ENCODE measurements around the gene TIMP2.
"Not testable (repeated sequence)": the region's sequence is repeated elsewhere in the genome, so short reads cannot be mapped to it uniquely, and the experiment has no call there.

The TIMP2 gene

GRCh38 chr17:78875363-78876093 is 49.7 kb downstream of the TIMP2 start:
- Histone ChIP-seq H3K27me3 (replicated peaks; ENCODE audit: control insufficient read depth, insufficient read depth, low read length) (peaks cover 3% of the 10 kb centered on the region), H3K4me3 (replicated peaks; ENCODE audit: low read depth, low read length) (no peak overlapping the region), H3K36me3 (ENCODE audit: control insufficient read depth, insufficient read depth, low read length) (no peaks in the 10 kb centered on the region)
- TF ChIP-seq CTCF (IDR thresholded peaks at IDR 0.05; ENCODE audit: insufficient read depth, low read length, poor library complexity, severe bottlenecking): no peak
- no peak for DNase-seq (ENCODE audit: extremely low read depth, insufficient read length)

GRCh38 chr17:78873519-78874340 is 51.5 kb downstream of the TIMP2 start:
- H3K36me3 ChIP-seq (ENCODE audit: control insufficient read depth, insufficient read depth, low read length): no peaks in the 10 kb centered on the region
- no peaks in the 10 kb centered on the region; the same call in 1 of the 2 replicates for H3K27me3 ChIP-seq (replicated peaks; ENCODE audit: control insufficient read depth, insufficient read depth, low read length)
- H3K4me3 ChIP-seq (replicated peaks; ENCODE audit: low read depth, low read length): no peak overlapping the region
- no peak for TF ChIP-seq CTCF (IDR thresholded peaks at IDR 0.05; ENCODE audit: insufficient read depth, low read length, poor library complexity, severe bottlenecking)
- DNase-seq (ENCODE audit: extremely low read depth, insufficient read length): no peak

GRCh38 chr17:78872486-78872885 is 52.7 kb downstream of the TIMP2 start:
- Histone ChIP-seq H3K4me3 (replicated peaks; ENCODE audit: low read depth, low read length) (no peak overlapping the region), H3K27me3 (replicated peaks; ENCODE audit: control insufficient read depth, insufficient read depth, low read length) (no peaks in the 10 kb centered on the region; the same call in 1 of the 2 replicates), H3K36me3 (ENCODE audit: control insufficient read depth, insufficient read depth, low read length) (no peaks in the 10 kb centered on the region)
- DNase-seq (ENCODE audit: extremely low read depth, insufficient read length): no peak
- no peak for TF ChIP-seq CTCF (IDR thresholded peaks at IDR 0.05; ENCODE audit: insufficient read depth, low read length, poor library complexity, severe bottlenecking)

- no peaks in the 10 kb centered on the region for H3K36me3 ChIP-seq (ENCODE audit: control insufficient read depth, insufficient read depth, low read length)
- H3K27me3 ChIP-seq (replicated peaks; ENCODE audit: control insufficient read depth, insufficient read depth, low read length): no peaks in the 10 kb centered on the region; the same call in 1 of the 2 replicates
- no peak overlapping the region for H3K4me3 ChIP-seq (replicated peaks; ENCODE audit: low read depth, low read length)
- TF ChIP-seq CTCF (IDR thresholded peaks at IDR 0.05; ENCODE audit: insufficient read depth, low read length, poor library complexity, severe bottlenecking): no peak
- no peak for DNase-seq (ENCODE audit: extremely low read depth, insufficient read length)
These were observed 54.6 kb downstream of the TIMP2 start for GRCh38 chr17:78870621-78871020.

GRCh38 chr17:78868391-78868790 is 56.8 kb downstream of the TIMP2 start:
- Histone ChIP-seq H3K36me3 (ENCODE audit: control insufficient read depth, insufficient read depth, low read length) (no peaks in the 10 kb centered on the region), H3K4me3 (replicated peaks; ENCODE audit: low read depth, low read length) (no peak overlapping the region), H3K27me3 (replicated peaks; ENCODE audit: control insufficient read depth, insufficient read depth, low read length) (no peaks in the 10 kb centered on the region)
- no peak for TF ChIP-seq CTCF (IDR thresholded peaks at IDR 0.05; ENCODE audit: insufficient read depth, low read length, poor library complexity, severe bottlenecking)
- DNase-seq (ENCODE audit: extremely low read depth, insufficient read length): no peak

- DNase-seq (ENCODE audit: extremely low read depth, insufficient read length); H3K4me3 ChIP-seq (replicated peaks; ENCODE audit: low read depth, low read length); H3K36me3 ChIP-seq (ENCODE audit: control insufficient read depth, insufficient read depth, low read length): not testable (repeated sequence)
These were observed 58.1 kb downstream of the TIMP2 start for GRCh38 chr17:78867046-78867445.

More at GRCh38 chr17:78867046-78867445, 58.1 kb downstream of the TIMP2 start:
- not testable (repeated sequence) for H3K27me3 ChIP-seq (replicated peaks; ENCODE audit: control insufficient read depth, insufficient read depth, low read length)

Data from GM06990 (cell line).